Activated CD8-positive, alpha-beta memory T cell treated with anti-CD3 and anti-CD28 coated beads for 36 hours (primary cell): ENCODE measurements around the gene COPRS. TPM values are rescaled to one million over a fixed set of nuclear protein-coding genes. Genes with fewer than 3 reads are reported as not detected.
"Not testable (repeated sequence)": the region's sequence is repeated elsewhere in the genome, so short reads cannot be mapped to it uniquely, and the experiment has no call there.

ENCODE experiments used
- CTCF ChIA-PET: fragments of 350-600 bp; sonication (Branson Sonifier 250); formaldehyde crosslinking; loops from one replicate; lab custom pipeline; 2021; ENCODE audit warnings: antibody characterized with exemption; lab: Charles Lee
- POLR2A ChIA-PET: fragments of 350-600 bp; sonication (Branson Sonifier 250); formaldehyde crosslinking; loops from one replicate; lab custom pipeline; 2021; ENCODE audit warnings: antibody characterized with exemption; lab: Charles Lee
- total RNA-seq, 2 experiments: library from RNA; stranded (reverse); gene quantifications; one replicate each; pipeline ENCODE4 v1.2.3, GENCODE V29; 2021

COPRS gene
- total RNA-seq, 2 experiments from 2014 or later: 70.6 to 74.7 TPM

GRCh38 chr17:31820691-31821435, 38.2 kb downstream of the COPRS start:
- ChIA-PET POLR2A (no interaction called here), CTCF (no interaction called here)

GRCh38 chr17:31819578-31819977, 39.5 kb downstream of the COPRS start:
- CTCF ChIA-PET: no interaction called here

GRCh38 chr17:31818863-31819262, 40.2 kb downstream of the COPRS start:
- POLR2A ChIA-PET, CTCF ChIA-PET: not testable (repeated sequence)

More at GRCh38 chr17:31819578-31819977, 39.5 kb downstream of the COPRS start:
- POLR2A ChIA-PET: no interaction called here

GRCh38 chr17:31815212-31815730, 43.8 kb downstream of the COPRS start:
- CTCF ChIA-PET: no interaction called here

GRCh38 chr17:31811101-31811500, 47.9 kb downstream of the COPRS start:
- CTCF ChIA-PET: interaction anchor here (0.6 kb wide), 1 partner anchor 392 kb away, joined by 3 read pairs; no protein-coding TSS in a partner anchor

More at GRCh38 chr17:31815212-31815730, 43.8 kb downstream of the COPRS start:
- POLR2A ChIA-PET: no interaction called here

GRCh38 chr17:31809876-31810275, 49.2 kb downstream of the COPRS start:
- CTCF ChIA-PET: not testable (repeated sequence)

More at GRCh38 chr17:31811101-31811500, 47.9 kb downstream of the COPRS start:
- POLR2A ChIA-PET: no interaction called here

GRCh38 chr17:31808521-31809050, 50.5 kb downstream of the COPRS start:
- ChIA-PET CTCF (interaction anchor here (0.7 kb wide), 1 partner anchor 33 kb away, joined by 5 read pairs; no protein-coding TSS in a partner anchor), POLR2A (no interaction called here)

More at GRCh38 chr17:31809876-31810275, 49.2 kb downstream of the COPRS start:
- POLR2A ChIA-PET: not testable (repeated sequence)

GRCh38 chr17:31807846-31808245, 51.2 kb downstream of the COPRS start:
- CTCF ChIA-PET: no interaction called here
- POLR2A ChIA-PET: no interaction called here

GRCh38 chr17:31806921-31807320, 52.1 kb downstream of the COPRS start:
- ChIA-PET POLR2A (no interaction called here), CTCF (no interaction called here)

- POLR2A ChIA-PET: no interaction called here
Observed at GRCh38 chr17:31803494-31804213, 55.4 kb downstream of the COPRS start.

GRCh38 chr17:31802502-31802901, 56.5 kb downstream of the COPRS start:
- CTCF ChIA-PET: no interaction called here
- POLR2A ChIA-PET: no interaction called here

More at GRCh38 chr17:31803494-31804213, 55.4 kb downstream of the COPRS start:
- CTCF ChIA-PET: no interaction called here

Other genes with a start within 250 kb of the COPRS start
- gene UTP6, start 42.5 kb upstream of the COPRS start, total RNA-seq: 100 to 1,000 TPM; 134 to 138 TPM
- gene SUZ12, start 77.8 kb upstream of the COPRS start, total RNA-seq: 10 to 100 TPM; 67.8 to 70.4 TPM
- gene LRRC37B, start 148.1 kb upstream of the COPRS start, total RNA-seq: 10 to 100 TPM in 1 of 2 experiments, 1 to 10 TPM in 1; 9.4 to 12.3 TPM